ENCODE data around the gene PRKAB2.
"Not testable (repeated sequence)": the region's sequence is repeated elsewhere in the genome, so short reads cannot be mapped to it uniquely, and the experiment has no call there.

PRKAB2 gene

GRCh38 chr1:147172168-147173016 lies at the start of gene PRKAB2:
TSS of gene PRKAB2 (minus strand) at chr1:147172470. CDS start at chr1:147172144, 326 bp downstream.
- peak; percentile 95 for DNase-seq

GRCh38 chr1:147218606-147219005 lies 46.3 kb upstream of the PRKAB2 start:
- peak; percentile 82 for DNase-seq

- DNase-seq: peak; percentile 76
Measured at GRCh38 chr1:147217141-147217540, 44.9 kb upstream of the PRKAB2 start.

- DNase-seq: peak; percentile 64
Measured at GRCh38 chr1:147216124-147216523, 43.9 kb upstream of the PRKAB2 start.

- DNase-seq: no peak
Measured at GRCh38 chr1:147215540-147215916, 43.3 kb upstream of the PRKAB2 start.

GRCh38 chr1:147214842-147215539 lies 42.7 kb upstream of the PRKAB2 start:
- DNase-seq: no peak

- peak; percentile 24 for DNase-seq
Measured at GRCh38 chr1:147214325-147214724, 42.1 kb upstream of the PRKAB2 start.

- peak; percentile 11 for DNase-seq
Measured at GRCh38 chr1:147213271-147213670, 41.0 kb upstream of the PRKAB2 start.

- no peak for DNase-seq
Measured at GRCh38 chr1:147211577-147211976, 39.3 kb upstream of the PRKAB2 start.

GRCh38 chr1:147210987-147211386 lies 38.7 kb upstream of the PRKAB2 start:
- DNase-seq: no peak

- DNase-seq: no peak
Measured at GRCh38 chr1:147209825-147210821, 37.9 kb upstream of the PRKAB2 start.

- DNase-seq: no peak
Measured at GRCh38 chr1:147208619-147209018, 36.3 kb upstream of the PRKAB2 start.

- DNase-seq: no peak
Measured at GRCh38 chr1:147207192-147207591, 34.9 kb upstream of the PRKAB2 start.

- DNase-seq: peak; percentile 36
Measured at GRCh38 chr1:147204080-147204479, 31.8 kb upstream of the PRKAB2 start.

GRCh38 chr1:147202576-147202975 lies 30.3 kb upstream of the PRKAB2 start:
- DNase-seq: no peak

- no peak for DNase-seq
Measured at GRCh38 chr1:147201786-147202185, 29.5 kb upstream of the PRKAB2 start.

GRCh38 chr1:147201276-147201675 lies 29.0 kb upstream of the PRKAB2 start:
- peak; percentile 8 for DNase-seq

GRCh38 chr1:147197324-147197723 lies 25.1 kb upstream of the PRKAB2 start:
- DNase-seq: not testable (repeated sequence)

- no peak for DNase-seq
Measured at GRCh38 chr1:147189514-147189913, 17.2 kb upstream of the PRKAB2 start.

- no peak for DNase-seq
Measured at GRCh38 chr1:147185432-147185831, 13.2 kb upstream of the PRKAB2 start.

- DNase-seq: no peak
Measured at GRCh38 chr1:147177611-147178380, 5.5 kb upstream of the PRKAB2 start.

Data from inflammatory macrophage treated with lipopolysaccharide for 4 hours (primary cell).